H9 (cell line): ENCODE data around the gene GALNT9. TPM values are rescaled to one million over a fixed set of nuclear protein-coding genes. Genes with fewer than 3 reads are reported as not detected.

Experiments used
- DNase-seq: peaks from one replicate; pipeline ENCODE4 v3.0.0-alpha.2; 2017
- H2AFZ ChIP-seq: one replicate; pipeline ENCODE4 v1.6.1; 2013; ENCODE audit warnings: mild to moderate bottlenecking, low read length, control low read depth, moderate library complexity
- H2AK5ac ChIP-seq: 2 replicates; pipeline ENCODE4 v1.6.1; 2013; ENCODE audit warnings: low read length, control low read depth, mixed read lengths; ENCODE audit not compliant: insufficient read length
- H2BK120ac ChIP-seq: one replicate; pipeline ENCODE4 v1.6.1; 2013; ENCODE audit warnings: low read depth, mild to moderate bottlenecking, low read length, control low read depth, inconsistent platforms; ENCODE audit not compliant: poor library complexity, severe bottlenecking
- H2BK12ac ChIP-seq: 2 replicates; pipeline ENCODE4 v1.6.1; 2013; ENCODE audit warnings: low read length, control low read depth, mixed read lengths, low read depth; ENCODE audit not compliant: insufficient read length
- H2BK15ac ChIP-seq: 2 replicates; pipeline ENCODE4 v1.6.1; 2013; ENCODE audit warnings: low read depth, low read length, control low read depth
- H2BK20ac ChIP-seq: one replicate; pipeline ENCODE4 v1.6.1; 2013; ENCODE audit warnings: low read depth, mild to moderate bottlenecking, low read length, control low read depth, inconsistent platforms; ENCODE audit not compliant: poor library complexity, severe bottlenecking
- H2BK5ac ChIP-seq: 2 replicates; pipeline ENCODE4 v1.6.1; 2013; ENCODE audit warnings: low read length, control low read depth, mixed read lengths; ENCODE audit not compliant: insufficient read length
- H3K14ac ChIP-seq: 2 replicates; pipeline ENCODE4 v1.6.1; 2013; ENCODE audit warnings: low read length, control low read depth; ENCODE audit not compliant: insufficient read depth
- H3K18ac ChIP-seq: 2 replicates; pipeline ENCODE4 v1.6.1; 2013; ENCODE audit warnings: low read depth, mild to moderate bottlenecking, mixed read lengths, low read length, control low read depth; ENCODE audit not compliant: insufficient read length
- H3K23ac ChIP-seq: 2 replicates; pipeline ENCODE4 v1.6.1; 2013; ENCODE audit warnings: low read length, control low read depth, mixed read lengths, low read depth; ENCODE audit not compliant: insufficient read length
- H3K23me2 ChIP-seq: 2 replicates; pipeline ENCODE4 v1.6.1; 2013; ENCODE audit warnings: low read depth, mild to moderate bottlenecking, mixed read lengths, low read length, control low read depth; ENCODE audit not compliant: insufficient read length, poor library complexity, severe bottlenecking
- H3K27ac ChIP-seq: 2 replicates; pipeline ENCODE4 v1.5.1; 2013; ENCODE audit warnings: low read length, control low read depth, mixed read lengths, low read depth; ENCODE audit not compliant: insufficient read length
- H3K27me3 ChIP-seq: 2 replicates; pipeline ENCODE4 v1.6.1; 2013; ENCODE audit warnings: low read length, control low read depth, inconsistent platforms; ENCODE audit not compliant: insufficient read depth
- H3K4ac ChIP-seq: 2 replicates; pipeline ENCODE4 v1.6.1; 2013; ENCODE audit warnings: low read depth, mild to moderate bottlenecking, control low read depth, inconsistent platforms, low read length, moderate library complexity
- H3K4me1 ChIP-seq: 2 replicates; pipeline ENCODE4 v1.6.1; 2013; ENCODE audit warnings: low read length, control low read depth, inconsistent platforms; ENCODE audit not compliant: insufficient read depth
- H3K4me2 ChIP-seq: 2 replicates; pipeline ENCODE4 v1.6.1; 2013; ENCODE audit warnings: low read length, control low read depth, mixed read lengths; ENCODE audit not compliant: insufficient read length, insufficient read depth
- H3K56ac ChIP-seq: 2 replicates; pipeline ENCODE4 v1.6.1; 2013; ENCODE audit warnings: low read depth, mild to moderate bottlenecking, mixed read lengths, low read length, control low read depth; ENCODE audit not compliant: insufficient read length
- H3K79me1 ChIP-seq: 2 replicates; pipeline ENCODE4 v1.6.1; 2013; ENCODE audit warnings: low read depth, mild to moderate bottlenecking, moderate library complexity, low read length, control low read depth, inconsistent platforms; ENCODE audit not compliant: insufficient read depth, poor library complexity, severe bottlenecking
- H3K79me2 ChIP-seq: 2 replicates; pipeline ENCODE4 v1.6.1; 2013; ENCODE audit warnings: low read length, control low read depth, inconsistent platforms; ENCODE audit not compliant: insufficient read depth
- H3K9ac ChIP-seq: 2 replicates; pipeline ENCODE4 v1.6.1; 2013; ENCODE audit warnings: low read length, control low read depth, mixed read lengths; ENCODE audit not compliant: insufficient read length; ENCODE audit errors: extremely low read depth
- H3K9me3 ChIP-seq: one replicate; pipeline ENCODE4 v1.6.1; 2013; ENCODE audit warnings: low read depth, low read length, inconsistent platforms; ENCODE audit not compliant: control insufficient read depth
- H3T11ph ChIP-seq: one replicate; pipeline ENCODE4 v1.6.1; 2013; ENCODE audit warnings: mild to moderate bottlenecking, low read length, control low read depth, inconsistent platforms
- H4K20me1 ChIP-seq: one replicate; pipeline ENCODE4 v1.6.1; 2013; ENCODE audit not compliant: control insufficient read depth, insufficient read length, insufficient read depth
- H4K5ac ChIP-seq: 2 replicates; pipeline ENCODE4 v1.6.1; 2013; ENCODE audit warnings: low read depth, mild to moderate bottlenecking, mixed read lengths, low read length, control low read depth; ENCODE audit not compliant: insufficient read length
- H4K8ac ChIP-seq: replicated peaks from 2 replicates; pipeline ENCODE4 v1.6.1; 2013; ENCODE audit warnings: low read length, control low read depth, mixed read lengths, low read depth; ENCODE audit not compliant: insufficient read length
- H4K91ac ChIP-seq: 2 replicates; pipeline ENCODE4 v1.6.1; 2013; ENCODE audit warnings: low read depth, mild to moderate bottlenecking, moderate library complexity, mixed read lengths, low read length, control low read depth; ENCODE audit not compliant: insufficient read length
- H3K27ac Mint-ChIP-seq, 3 experiments: 2 replicates in 2 of 3; 3 replicates in 1 of 3; pipeline ENCODE4 v1.8.0; 2020 to 2021; ENCODE audit warnings: mixed read lengths in 3 of 3, mild to moderate bottlenecking in 1 of 3, moderate library complexity in 1 of 3
- H3K27me3 Mint-ChIP-seq: 2 replicates; pipeline ENCODE4 v1.8.0; 2021; ENCODE audit warnings: low read depth, mild to moderate bottlenecking, moderate library complexity, mixed read lengths
- H3K36me3 Mint-ChIP-seq, 3 experiments: 2 replicates in 2 of 3; 3 replicates in 1 of 3; pipeline ENCODE4 v1.8.0; 2020 to 2021; ENCODE audit warnings: low read depth in 3 of 3, mixed read lengths in 3 of 3; ENCODE audit not compliant: insufficient read depth in 1 of 3
- H3K4me1 Mint-ChIP-seq, 2 experiments: 2 replicates each; pipeline ENCODE4 v1.8.0; 2020; ENCODE audit warnings: mixed read lengths in 2 of 2
- H3K4me3 Mint-ChIP-seq, 2 experiments: 2 replicates in 1 of 2; 3 replicates in 1 of 2; pipeline ENCODE4 v1.8.0; 2020 to 2021; ENCODE audit warnings: mild to moderate bottlenecking in 2 of 2, mixed read lengths in 2 of 2, moderate library complexity in 1 of 2
- H3K9me3 Mint-ChIP-seq, 2 experiments: 2 replicates in 1 of 2; 3 replicates in 1 of 2; pipeline ENCODE4 v1.8.0; 2020; ENCODE audit warnings: mild to moderate bottlenecking in 2 of 2, mixed read lengths in 2 of 2, moderate library complexity in 1 of 2
- CTCF ChIP-seq: fragments of 200-600 bp; sonication (generic); conservative IDR thresholded peaks from 3 replicates; pipeline ENCODE4 v1.8.0; 2021; ENCODE audit warnings: antibody characterized with exemption, mild to moderate bottlenecking
- WGBS: extraction: QIAGEN DNeasy Blood & Tissue Kit; methylation state at CpG from one replicate; pipeline ENCODE4 v1.1.7; 2013; ENCODE audit warnings: missing lambda C conversion rate, low lambda C conversion rate, mixed read lengths; ENCODE audit not compliant: insufficient read length; ENCODE audit errors: extremely low coverage; 5-methylcytosine and 5-hydroxymethylcytosine counted together
- total RNA-seq: library from RNA; stranded (reverse); gene quantifications from 2 replicates; pipeline ENCODE4 v1.2.1, GENCODE V29; 2021

The GALNT9 gene
- total RNA-seq, 1 experiment from 2014 or later = 0.35 TPM

DNA sequence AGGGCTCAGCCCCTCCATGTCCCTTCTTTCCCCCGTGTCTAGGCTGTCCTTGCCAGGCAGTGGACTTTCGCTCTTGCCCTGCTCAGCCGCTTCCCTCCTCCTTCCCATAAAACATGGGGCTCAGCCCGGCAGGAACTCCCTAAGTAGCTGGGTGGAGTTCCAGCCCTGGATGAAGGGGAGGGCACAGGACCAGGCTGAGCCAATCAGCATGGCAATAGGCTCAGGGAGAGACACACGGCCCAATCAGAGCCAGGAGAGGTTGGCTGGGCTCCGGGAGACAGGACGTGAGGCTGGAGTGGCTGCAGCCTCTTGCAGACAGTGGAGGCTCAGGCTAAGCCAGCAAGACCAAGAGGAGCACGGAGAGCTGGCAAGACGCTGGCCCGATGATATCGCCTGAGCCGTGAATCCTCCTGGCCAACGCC is 54.3 kb downstream of the GALNT9 start:
- H3K27me3 ChIP-seq = no peaks in the 10 kb centered on the region
- H2BK12ac ChIP-seq = no peak overlapping the region
- no peak overlapping the region for H3K14ac ChIP-seq
- H3K9me3 Mint-ChIP-seq = no peaks in the 10 kb centered on the region
- no peak overlapping the region for H3T11ph ChIP-seq
- no peak overlapping the region for H2AFZ ChIP-seq
- peaks cover 25 to 41% of the 10 kb centered on the region in 2 experiments for H3K4me1 Mint-ChIP-seq
- no peaks in the 10 kb centered on the region for H3K79me2 ChIP-seq
- H3K4me1 ChIP-seq = peaks cover 6% of the 10 kb centered on the region; the same call in 1 of the 2 replicates
- no peak for TF ChIP-seq CTCF
- H2BK15ac ChIP-seq = no peak overlapping the region
- H3K4me2 ChIP-seq = peak overlapping the region; percentile 25
- peaks cover 60% of the 10 kb centered on the region for H3K27me3 Mint-ChIP-seq
- H4K5ac ChIP-seq = no peak overlapping the region
- H3K23me2 ChIP-seq = no peaks in the 10 kb centered on the region
- H3K9me3 ChIP-seq = no peaks in the 10 kb centered on the region
- no peak overlapping the region for H3K27ac ChIP-seq
- no peaks in the 10 kb centered on the region for H3K36me3 Mint-ChIP-seq
- no peak overlapping the region for H2BK20ac ChIP-seq
- H3K79me1 ChIP-seq = no peaks in the 10 kb centered on the region
- no peaks in the 10 kb centered on the region for H4K20me1 ChIP-seq
- no CpG with 5 or more reads among the region's 13 CpGs for WGBS
- H3K4me3 Mint-ChIP-seq = peak overlapping the region in 1 of 2 experiments; percentile 60; a peak in 4 of 5 replicates
- H3K9ac ChIP-seq = no peak overlapping the region
- no peak overlapping the region for H2BK120ac ChIP-seq
- H3K18ac ChIP-seq = no peak overlapping the region
- peak overlapping the region in 2 of 3 experiments; percentile 46 to 87; a peak in 3 of 7 replicates for H3K27ac Mint-ChIP-seq
- no peak overlapping the region for H2AK5ac ChIP-seq
- no peak overlapping the region for H2BK5ac ChIP-seq
- no peak overlapping the region for H4K91ac ChIP-seq
- no peak overlapping the region for H3K4ac ChIP-seq
- H3K56ac ChIP-seq = no peak overlapping the region
- peak overlapping the region; percentile 7 for H4K8ac ChIP-seq
- H3K23ac ChIP-seq = no peak overlapping the region
- peak; percentile 96 for DNase-seq
